ENCODE measurements around the gene CYLD.

CYLD gene

GRCh38 chr16:50842013-50842505 lies 100.2 kb downstream of the CYLD start:
- Histone ChIP-seq H3K9ac (no peak overlapping the region), H3K36me3 (ENCODE audit: control insufficient read depth, insufficient read depth, low read length) (no peaks in the 10 kb centered on the region), H3K27me3 (ENCODE audit: control insufficient read depth, insufficient read depth, low read length) (no peaks in the 10 kb centered on the region), H3K4me2 (ENCODE audit: low read length) (no peak overlapping the region), H3K79me2 (no peaks in the 10 kb centered on the region), H3K4me1 (peaks cover 4% of the 10 kb centered on the region), H2AFZ (no peak overlapping the region), H3K27ac (no peak overlapping the region), H3K9me3 (ENCODE audit: control insufficient read depth, low read length) (no peaks in the 10 kb centered on the region), H3K4me3 (ENCODE audit: low read depth, low read length) (no peak overlapping the region)
- TF ChIP-seq CTCF (IDR thresholded peaks at IDR 0.05): no peak

DNA sequence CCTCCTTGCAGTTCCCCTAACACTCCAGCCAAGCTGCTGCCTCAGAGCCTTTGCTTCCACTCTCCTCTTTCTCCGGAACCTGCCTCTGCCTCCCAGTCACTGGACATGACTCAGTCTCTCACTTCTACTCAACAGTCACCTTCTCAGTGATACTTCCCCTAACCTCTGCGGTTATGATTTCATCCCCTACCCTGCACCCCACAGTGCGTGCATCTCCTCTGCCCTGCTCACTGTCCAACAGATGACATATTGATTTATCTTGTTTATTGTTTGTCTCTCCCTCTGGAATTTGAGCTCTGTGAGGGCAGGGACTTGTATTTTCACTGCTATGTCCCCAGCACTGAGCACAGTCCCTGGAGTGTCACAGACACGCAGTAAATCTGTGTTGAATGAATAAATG lies 100.7 kb downstream of the CYLD start:
- no peak for TF ChIP-seq CTCF (IDR thresholded peaks at IDR 0.05)
- no peaks in the 10 kb centered on the region for H3K27me3 ChIP-seq (ENCODE audit: control insufficient read depth, insufficient read depth, low read length)
- H3K4me1 ChIP-seq: peaks cover 4% of the 10 kb centered on the region

DNA sequence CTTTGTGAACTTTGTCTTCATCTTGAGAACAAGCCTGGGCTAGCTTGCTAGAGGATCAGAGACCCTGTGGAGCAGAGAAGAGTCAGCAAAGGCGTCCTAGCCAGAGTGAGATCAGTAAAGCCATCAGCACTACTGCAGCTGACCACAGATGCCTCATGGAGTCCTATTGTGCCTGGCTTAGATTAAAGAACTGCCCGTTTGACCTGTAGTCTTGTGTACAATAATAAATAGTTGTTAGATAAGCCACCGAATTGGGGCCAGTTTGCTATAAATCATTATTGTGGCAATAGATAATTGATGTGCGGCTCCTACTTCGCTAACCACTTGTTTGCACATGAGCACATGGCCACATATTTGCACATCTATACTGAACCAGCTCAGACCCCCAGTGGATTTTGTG lies 103.0 kb downstream of the CYLD start:
- H3K27me3 ChIP-seq (ENCODE audit: control insufficient read depth, insufficient read depth, low read length): no peaks in the 10 kb centered on the region
- no peak overlapping the region for H3K4me2 ChIP-seq (ENCODE audit: low read length)
- peaks cover 4% of the 10 kb centered on the region for H3K4me1 ChIP-seq
- no peak overlapping the region for H2AFZ ChIP-seq
- H3K36me3 ChIP-seq (ENCODE audit: control insufficient read depth, insufficient read depth, low read length): no peaks in the 10 kb centered on the region
- no peaks in the 10 kb centered on the region for H3K79me2 ChIP-seq
- no peak overlapping the region for H3K27ac ChIP-seq
- H3K9me3 ChIP-seq (ENCODE audit: control insufficient read depth, low read length): no peaks in the 10 kb centered on the region
- H3K9ac ChIP-seq: no peak overlapping the region
- no peak for TF ChIP-seq CTCF (IDR thresholded peaks at IDR 0.05)
- H3K4me3 ChIP-seq (ENCODE audit: low read depth, low read length): no peak overlapping the region

More for the DNA sequence above, 100.7 kb downstream of the CYLD start:
- no peaks in the 10 kb centered on the region for H3K9me3 ChIP-seq (ENCODE audit: control insufficient read depth, low read length)
- H3K4me2 ChIP-seq (ENCODE audit: low read length): no peak overlapping the region
- no peaks in the 10 kb centered on the region for H3K79me2 ChIP-seq
- no peaks in the 10 kb centered on the region for H3K36me3 ChIP-seq (ENCODE audit: control insufficient read depth, insufficient read depth, low read length)
- no peak overlapping the region for H3K9ac ChIP-seq
- no peak overlapping the region for H2AFZ ChIP-seq
- H3K27ac ChIP-seq: no peak overlapping the region
- H3K4me3 ChIP-seq (ENCODE audit: low read depth, low read length): no peak overlapping the region

GRCh38 chr16:50845296-50845695 lies 103.4 kb downstream of the CYLD start:
- Histone ChIP-seq H3K27ac (no peak overlapping the region), H3K27me3 (ENCODE audit: control insufficient read depth, insufficient read depth, low read length) (no peaks in the 10 kb centered on the region), H3K9me3 (ENCODE audit: control insufficient read depth, low read length) (no peaks in the 10 kb centered on the region), H3K9ac (no peak overlapping the region), H3K4me2 (ENCODE audit: low read length) (no peak overlapping the region), H2AFZ (no peak overlapping the region), H3K4me1 (peaks cover 4% of the 10 kb centered on the region), H3K79me2 (no peaks in the 10 kb centered on the region), H3K4me3 (ENCODE audit: low read depth, low read length) (no peak overlapping the region), H3K36me3 (ENCODE audit: control insufficient read depth, insufficient read depth, low read length) (no peaks in the 10 kb centered on the region)
- TF ChIP-seq CTCF (IDR thresholded peaks at IDR 0.05): no peak

GRCh38 chr16:50846511-50846910 lies 104.6 kb downstream of the CYLD start:
- no peaks in the 10 kb centered on the region for H3K36me3 ChIP-seq (ENCODE audit: control insufficient read depth, insufficient read depth, low read length)
- H2AFZ ChIP-seq: no peak overlapping the region
- H3K4me2 ChIP-seq (ENCODE audit: low read length): no peak overlapping the region
- no peak overlapping the region for H3K9ac ChIP-seq
- H3K4me3 ChIP-seq (ENCODE audit: low read depth, low read length): no peak overlapping the region
- no peaks in the 10 kb centered on the region for H3K9me3 ChIP-seq (ENCODE audit: control insufficient read depth, low read length)
- no peak for TF ChIP-seq CTCF (IDR thresholded peaks at IDR 0.05)
- H3K79me2 ChIP-seq: no peaks in the 10 kb centered on the region
- H3K4me1 ChIP-seq: no peaks in the 10 kb centered on the region
- H3K27me3 ChIP-seq (ENCODE audit: control insufficient read depth, insufficient read depth, low read length): no peaks in the 10 kb centered on the region
- H3K27ac ChIP-seq: no peak overlapping the region

All from parathyroid adenoma (tissue), 2 donors.